K562 (cell line): ENCODE data around the gene ANKRD24. TPM values are rescaled to one million over a fixed set of nuclear protein-coding genes. Genes with fewer than 3 reads are reported as not detected.

Source experiments
- EHMT2 ChIP-seq: fragments of 450-650 bp; IDR thresholded peaks from 2 replicates; pipeline ENCODE4 v1.6.1; 2018; ENCODE audit warnings: antibody characterized with exemption
- ELF4 ChIP-seq: fragments of 450-650 bp; formaldehyde crosslinking; IDR thresholded peaks from 2 replicates; pipeline ENCODE4 v1.4.0; 2022; ENCODE audit warnings: missing genetic modification characterization
- HSF4 ChIP-seq: fragments of 250-450 bp; sonication (Bioruptor Pico); IDR thresholded peaks from 2 replicates; pipeline ENCODE4 v2.1.2; 2022; ENCODE audit warnings: mild to moderate bottlenecking, moderate library complexity, borderline replicate concordance
- KDM1A ChIP-seq, 2 experiments: fragments of 450-650 bp; IDR thresholded peaks; 2 replicates each; pipeline ENCODE4 v1.6.1; 2016; ENCODE audit warnings: mild to moderate bottlenecking in 2 of 2
- MAZ ChIP-seq, 2 experiments: fragments of 450-650 bp in 1 of 2; sonication (generic) in 1 of 2; formaldehyde crosslinking; IDR thresholded peaks in 1 of 2; conservative IDR thresholded peaks in 1 of 2; 2 replicates each; pipeline versions ENCODE4 v1.4.0 to v1.5.0; 2020; ENCODE audit warnings: mild to moderate bottlenecking in 1 of 2, missing genetic modification reagents in 1 of 2
- MYBL2 ChIP-seq, 2 experiments: fragments of 450-650 bp in 1 of 2; sonication (generic) in 1 of 2; formaldehyde crosslinking in 1 of 2; IDR thresholded peaks; 2 replicates each; pipeline versions ENCODE4 v1.6.1 to v1.8.1; 2017 to 2022; ENCODE audit warnings: borderline replicate concordance in 1 of 2, inconsistent platforms in 1 of 2, low read depth in 1 of 2, mild to moderate bottlenecking in 1 of 2, missing genetic modification reagents in 1 of 2, moderate library complexity in 1 of 2
- MYC ChIP-seq, 2 experiments: fragments of 250-450 bp in 1 of 2; sonication (Bioruptor Pico) in 1 of 2; IDR thresholded peaks; 2 replicates each; pipeline versions ENCODE4 v1.5.1 to v1.6.1; 2012 to 2021; ENCODE audit warnings: low read depth in 2 of 2, borderline replicate concordance in 1 of 2, improper control_type of control experiment in 1 of 2, low read length in 1 of 2, mild to moderate bottlenecking in 1 of 2, moderate library complexity in 1 of 2
- NFIC ChIP-seq: fragments of 450-650 bp; IDR thresholded peaks from 2 replicates; pipeline ENCODE4 v1.6.1; 2017; ENCODE audit warnings: mild to moderate bottlenecking, inconsistent platforms
- RB1 ChIP-seq: fragments of 450-650 bp; IDR thresholded peaks from 2 replicates; pipeline ENCODE4 v1.6.1; 2017; ENCODE audit warnings: low read depth, mild to moderate bottlenecking
- RBM22 ChIP-seq: fragments of 200-400 bp; formaldehyde crosslinking; IDR thresholded peaks from 2 replicates; pipeline ENCODE4 v1.6.1; 2018; ENCODE audit warnings: low read length, low read depth; ENCODE audit not compliant: poor library complexity, severe bottlenecking
- RCOR1 ChIP-seq, 2 experiments: IDR thresholded peaks; 2 replicates each; pipeline ENCODE4 v1.6.1; 2012; ENCODE audit warnings: low read depth in 2 of 2, low read length in 2 of 2, borderline replicate concordance in 1 of 2, improper control_type of control experiment in 1 of 2
- SMC3 ChIP-seq: conservative IDR thresholded peaks from 2 replicates; pipeline ENCODE4 v1.6.1; 2011; ENCODE audit warnings: low read depth, low read length, improper control_type of control experiment; ENCODE audit not compliant: insufficient read depth
- SPI1 ChIP-seq: IDR thresholded peaks from 2 replicates; pipeline ENCODE4 v1.6.1; 2011; ENCODE audit warnings: low read depth, low read length, control low read depth, borderline replicate concordance
- ZFP36 ChIP-seq: fragments of 150-350 bp; IDR thresholded peaks from 2 replicates; pipeline ENCODE4 v1.6.1; 2018; ENCODE audit warnings: low read length, low read depth; ENCODE audit not compliant: partially characterized antibody
- polyA plus RNA-seq, 8 experiments: library from polyadenylated mRNA; depleted of rRNA in 4 of 8; stranded (reverse) in 5 of 8; unstranded in 3 of 8; fragments of >200 nt; fragmentation: Nextera tagmentation in 2 of 8; fragmentation: Illumina TruSeq in 1 of 8; extraction: Ambion mirVana in 2 of 8; extraction: Trizol in 1 of 8; gene quantifications; 2 replicates each; pipeline versions ENCODE4 v1.2.1 to v1.2.3, GENCODE V29; 2011 to 2014; ENCODE audit warnings: inconsistent platforms in 1 of 8, missing spikeins in 1 of 8
- total RNA-seq, 7 experiments: library from RNA; depleted of rRNA in 6 of 7; stranded (reverse); fragments of >200 nt in 6 of 7; fragmentation: Illumina TruSeq in 2 of 7; extraction: Trizol in 2 of 7; gene quantifications; 2 replicates each; pipeline versions ENCODE4 v1.2.1 to v1.2.3, GENCODE V29; 2011 to 2021; ENCODE audit warnings: low replicate concordance in 1 of 7
- TF ChIP-seq, protein P1 (sequence below), 2 experiments: fragments of 450-650 bp; formaldehyde crosslinking in 1 of 2; IDR thresholded peaks; 2 replicates each; pipeline versions ENCODE4 v1.4.0 to v1.6.1; 2014 to 2020; ENCODE audit warnings: mild to moderate bottlenecking in 2 of 2, borderline replicate concordance in 1 of 2, low read depth in 1 of 2

Gene ANKRD24
- total and polyA plus RNA-seq, 9 of the 15 experiments (the other 6 are each of a cell fraction or from before 2014, with no cell fraction given) = 0.07 to 0.12 (median 0.09) TPM; not detected in 5

GRCh38 chr19:4267101-4267900 is 84.8 kb downstream of the ANKRD24 start (continued):
- TF ChIP-seq RCOR1 (IDR thresholded peaks at IDR 0.05; ENCODE audit: borderline replicate concordance in 1 of 2, low read depth in 2 of 2, low read length in 2 of 2) = 0 out of 4 replicates have a peak, but pooled peaks of 1 of the 2 experiments have one; percentile 24
- TF ChIP-seq ELF4 (CRISPR knock-in tag) = peak; percentile 63; the same call in 1 of the 2 replicates
- TF ChIP-seq, protein P1, sequence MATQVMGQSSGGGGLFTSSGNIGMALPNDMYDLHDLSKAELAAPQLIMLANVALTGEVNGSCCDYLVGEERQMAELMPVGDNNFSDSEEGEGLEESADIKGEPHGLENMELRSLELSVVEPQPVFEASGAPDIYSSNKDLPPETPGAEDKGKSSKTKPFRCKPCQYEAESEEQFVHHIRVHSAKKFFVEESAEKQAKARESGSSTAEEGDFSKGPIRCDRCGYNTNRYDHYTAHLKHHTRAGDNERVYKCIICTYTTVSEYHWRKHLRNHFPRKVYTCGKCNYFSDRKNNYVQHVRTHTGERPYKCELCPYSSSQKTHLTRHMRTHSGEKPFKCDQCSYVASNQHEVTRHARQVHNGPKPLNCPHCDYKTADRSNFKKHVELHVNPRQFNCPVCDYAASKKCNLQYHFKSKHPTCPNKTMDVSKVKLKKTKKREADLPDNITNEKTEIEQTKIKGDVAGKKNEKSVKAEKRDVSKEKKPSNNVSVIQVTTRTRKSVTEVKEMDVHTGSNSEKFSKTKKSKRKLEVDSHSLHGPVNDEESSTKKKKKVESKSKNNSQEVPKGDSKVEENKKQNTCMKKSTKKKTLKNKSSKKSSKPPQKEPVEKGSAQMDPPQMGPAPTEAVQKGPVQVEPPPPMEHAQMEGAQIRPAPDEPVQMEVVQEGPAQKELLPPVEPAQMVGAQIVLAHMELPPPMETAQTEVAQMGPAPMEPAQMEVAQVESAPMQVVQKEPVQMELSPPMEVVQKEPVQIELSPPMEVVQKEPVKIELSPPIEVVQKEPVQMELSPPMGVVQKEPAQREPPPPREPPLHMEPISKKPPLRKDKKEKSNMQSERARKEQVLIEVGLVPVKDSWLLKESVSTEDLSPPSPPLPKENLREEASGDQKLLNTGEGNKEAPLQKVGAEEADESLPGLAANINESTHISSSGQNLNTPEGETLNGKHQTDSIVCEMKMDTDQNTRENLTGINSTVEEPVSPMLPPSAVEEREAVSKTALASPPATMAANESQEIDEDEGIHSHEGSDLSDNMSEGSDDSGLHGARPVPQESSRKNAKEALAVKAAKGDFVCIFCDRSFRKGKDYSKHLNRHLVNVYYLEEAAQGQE (IDR thresholded peaks at IDR 0.05; ENCODE audit: borderline replicate concordance) = peak; percentile 78
- TF ChIP-seq, protein P1 (CRISPR knock-in tag; IDR thresholded peaks at IDR 0.05; ENCODE audit: low read depth) = no peak
- TF ChIP-seq EHMT2 = 0 out of 2 replicates have a peak, but pooled peaks have one; percentile 45
- 0 out of 4 replicates have a peak, but pooled peaks have one; percentile 9 to 64 for TF ChIP-seq KDM1A (IDR thresholded peaks at IDR 0.05)
- peak; percentile 77 for TF ChIP-seq SMC3
- no peak for TF ChIP-seq MYBL2 (IDR thresholded peaks at IDR 0.05; ENCODE audit: low read depth)
- TF ChIP-seq MYBL2 (CRISPR knock-in tag; IDR thresholded peaks at IDR 0.05; ENCODE audit: borderline replicate concordance) = no peak
- peak; percentile 98 for TF ChIP-seq ZFP36
- TF ChIP-seq HSF4 = no peak
- TF ChIP-seq MYC (IDR thresholded peaks at IDR 0.05; ENCODE audit: low read depth, low read length) = no peak
- peak; percentile 50; the same call in 1 of the 2 replicates for TF ChIP-seq MYC (CRISPR knock-in tag; IDR thresholded peaks at IDR 0.05; ENCODE audit: borderline replicate concordance, low read depth)
- peak; percentile 30 for TF ChIP-seq RBM22
- TF ChIP-seq RB1 = peak; percentile 28; the same call in 1 of the 2 replicates
- TF ChIP-seq MAZ (CRISPR knock-in tag; conservative IDR thresholded peaks at IDR 0.05 in 1 of 2, IDR thresholded peaks at IDR 0.05 in 1 of 2) = peak in 1 of 2 experiments; percentile 64; a peak in 2 of 4 replicates
- TF ChIP-seq NFIC = peak; percentile 79
- TF ChIP-seq SPI1 = no peak
